ENCODE measurements around the gene JPH4.

- TF ChIP-seq EZH2 (IDR thresholded peaks at IDR 0.05; ENCODE audit: insufficient read depth, poor library complexity, severe bottlenecking) (no peak), EZH2phosphoT487 (IDR thresholded peaks at IDR 0.05; ENCODE audit: insufficient read depth, low read depth) (no peak)
These were observed 21.7 kb downstream of the JPH4 start for GRCh38 chr14:23556700-23557440.
